HCT116 (cell line): ENCODE data around the gene PRSS53.

Experiments used
- EGR1 ChIP-seq: IDR thresholded peaks from 2 replicates; pipeline ENCODE4 v1.6.1; 2012; ENCODE audit warnings: low read depth
- EZH2 ChIP-seq: fragments of 200-600 bp; sonication (generic); IDR thresholded peaks from 2 replicates; pipeline ENCODE4 v1.6.1; 2017; ENCODE audit warnings: antibody characterized with exemption, mixed run types
- JUND ChIP-seq: IDR thresholded peaks from 2 replicates; pipeline ENCODE4 v1.6.1; 2012
- POLR2A ChIP-seq: IDR thresholded peaks from 2 replicates; pipeline ENCODE4 v1.7.0; 2011; ENCODE audit warnings: borderline replicate concordance; ENCODE audit not compliant: insufficient read depth, insufficient read length; ENCODE audit errors: extremely low read depth
- POLR2AphosphoS5 ChIP-seq: IDR thresholded peaks from 2 replicates; pipeline ENCODE4 v1.6.1; 2011; ENCODE audit warnings: mild to moderate bottlenecking, low read depth, low read length, moderate library complexity
- SRF ChIP-seq: IDR thresholded peaks from 2 replicates; pipeline ENCODE4 v1.6.1; 2012; ENCODE audit warnings: low read depth
- TF ChIP-seq, protein P1 (sequence below), 3 experiments: fragments of 200-600 bp in 1 of 3; sonication (generic) in 1 of 3; IDR thresholded peaks in 2 of 3; conservative IDR thresholded peaks in 1 of 3; 2 replicates each; pipeline ENCODE4 v1.5.1; 2012 to 2017; ENCODE audit warnings: low read depth in 2 of 3, low read length in 2 of 3, antibody characterized with exemption in 1 of 3, borderline replicate concordance in 1 of 3, control low read depth in 1 of 3, mild to moderate bottlenecking in 1 of 3, mixed read lengths in 1 of 3, mixed run types in 1 of 3, moderate library complexity in 1 of 3; ENCODE audit not compliant: insufficient read depth in 1 of 3

DNA sequence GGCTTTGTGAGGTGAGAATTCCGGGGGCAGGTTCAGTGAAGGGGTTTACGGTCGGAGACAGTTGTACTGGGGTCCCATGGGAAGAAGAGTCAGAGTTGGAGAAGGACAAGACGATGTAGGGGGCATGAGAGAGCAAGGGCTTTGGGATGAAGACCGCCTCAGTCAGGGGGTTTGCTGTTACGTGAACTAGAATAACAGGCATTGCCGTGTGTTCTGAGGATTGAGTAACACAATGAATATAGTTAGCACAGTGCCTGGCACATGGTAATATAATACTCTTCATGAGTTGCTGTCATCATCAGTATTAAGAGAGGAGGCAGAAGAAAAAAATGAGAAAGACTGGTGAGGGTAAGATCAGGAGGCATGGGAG is 13.9 kb downstream of the PRSS53 start:
- TF ChIP-seq, protein P1, sequence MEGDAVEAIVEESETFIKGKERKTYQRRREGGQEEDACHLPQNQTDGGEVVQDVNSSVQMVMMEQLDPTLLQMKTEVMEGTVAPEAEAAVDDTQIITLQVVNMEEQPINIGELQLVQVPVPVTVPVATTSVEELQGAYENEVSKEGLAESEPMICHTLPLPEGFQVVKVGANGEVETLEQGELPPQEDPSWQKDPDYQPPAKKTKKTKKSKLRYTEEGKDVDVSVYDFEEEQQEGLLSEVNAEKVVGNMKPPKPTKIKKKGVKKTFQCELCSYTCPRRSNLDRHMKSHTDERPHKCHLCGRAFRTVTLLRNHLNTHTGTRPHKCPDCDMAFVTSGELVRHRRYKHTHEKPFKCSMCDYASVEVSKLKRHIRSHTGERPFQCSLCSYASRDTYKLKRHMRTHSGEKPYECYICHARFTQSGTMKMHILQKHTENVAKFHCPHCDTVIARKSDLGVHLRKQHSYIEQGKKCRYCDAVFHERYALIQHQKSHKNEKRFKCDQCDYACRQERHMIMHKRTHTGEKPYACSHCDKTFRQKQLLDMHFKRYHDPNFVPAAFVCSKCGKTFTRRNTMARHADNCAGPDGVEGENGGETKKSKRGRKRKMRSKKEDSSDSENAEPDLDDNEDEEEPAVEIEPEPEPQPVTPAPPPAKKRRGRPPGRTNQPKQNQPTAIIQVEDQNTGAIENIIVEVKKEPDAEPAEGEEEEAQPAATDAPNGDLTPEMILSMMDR (IDR thresholded peaks at IDR 0.05 in 2 of 3, conservative IDR thresholded peaks at IDR 0.05 in 1 of 3; ENCODE audit: borderline replicate concordance in 1 of 3, insufficient read depth in 1 of 3, low read depth in 2 of 3, low read length in 2 of 3), result no peak
- TF ChIP-seq EGR1, result no peak
- TF ChIP-seq POLR2AphosphoS5, result no peak
- no peak for TF ChIP-seq JUND
- TF ChIP-seq POLR2A, result no peak
- TF ChIP-seq EZH2, result no peak
- TF ChIP-seq SRF, result no peak
